Ramos (cell line): ENCODE results near the gene NFX1.
"Not testable (repeated sequence)": the region's sequence is repeated elsewhere in the genome, so short reads cannot be mapped to it uniquely, and the experiment has no call there.

Source experiments
- in situ Hi-C: fragments of 300-500 bp; cut with MboI; formaldehyde crosslinking; loops from one replicate; pipeline ENCODE4 v1.14.3; 2022; ENCODE audit warnings: low sequenced_read_pairs; ENCODE audit not compliant: unreplicated experiment

NFX1 gene

GRCh38 chr9:33300546-33300945 is 10.2 kb downstream of the NFX1 start:
- in situ Hi-C loops, result loop anchor here (10.0 kb wide), 1 partner anchor 164 kb away; no protein-coding TSS in a partner anchor

GRCh38 chr9:33304362-33304761 is 14.0 kb downstream of the NFX1 start:
- in situ Hi-C loops, result loop anchor here (10.0 kb wide), 1 partner anchor 160 kb away; no protein-coding TSS in a partner anchor

- in situ Hi-C loops, result loop anchor here (10.0 kb wide), 1 partner anchor 159 kb away; no protein-coding TSS in a partner anchor
These were observed 15.7 kb downstream of the NFX1 start for GRCh38 chr9:33306037-33306436.

- in situ Hi-C loops, result loop anchor here (10.0 kb wide), 1 partner anchor 158 kb away; no protein-coding TSS in a partner anchor
These were observed 16.8 kb downstream of the NFX1 start for GRCh38 chr9:33307067-33307466.

GRCh38 chr9:33309903-33310302 is 19.6 kb downstream of the NFX1 start:
- in situ Hi-C loops, result loop anchor here (10.0 kb wide), 1 partner anchor 155 kb away; no protein-coding TSS in a partner anchor

GRCh38 chr9:33310748-33311147 is 20.4 kb downstream of the NFX1 start:
- in situ Hi-C loops, result no loop called here

GRCh38 chr9:33311953-33312352 is 21.6 kb downstream of the NFX1 start:
- in situ Hi-C loops, result no loop called here

GRCh38 chr9:33315371-33315770 is 25.1 kb downstream of the NFX1 start:
- in situ Hi-C loops, result no loop called here

- in situ Hi-C loops, result not testable (repeated sequence)
These were observed 26.8 kb downstream of the NFX1 start for GRCh38 chr9:33317136-33317535.

- in situ Hi-C loops, result no loop called here
These were observed 27.9 kb downstream of the NFX1 start for GRCh38 chr9:33318225-33318624.

- in situ Hi-C loops, result no loop called here
These were observed 28.5 kb downstream of the NFX1 start for GRCh38 chr9:33318781-33319180.

GRCh38 chr9:33320230-33320567 is 29.9 kb downstream of the NFX1 start:
- in situ Hi-C loops, result no loop called here

GRCh38 chr9:33320568-33321261 is 30.4 kb downstream of the NFX1 start:
- in situ Hi-C loops, result no loop called here

GRCh38 chr9:33329117-33329563 is 38.8 kb downstream of the NFX1 start:
- in situ Hi-C loops, result no loop called here

- in situ Hi-C loops, result no loop called here
These were observed 39.7 kb downstream of the NFX1 start for GRCh38 chr9:33329979-33330378.

- in situ Hi-C loops, result no loop called here
These were observed 41.1 kb downstream of the NFX1 start for GRCh38 chr9:33331377-33331891.

GRCh38 chr9:33332011-33332410 is 41.7 kb downstream of the NFX1 start:
- in situ Hi-C loops, result no loop called here

- in situ Hi-C loops, result not testable (repeated sequence)
These were observed 42.6 kb downstream of the NFX1 start for GRCh38 chr9:33332956-33333355.

- in situ Hi-C loops, result no loop called here
These were observed 49.9 kb downstream of the NFX1 start for GRCh38 chr9:33340186-33340585.

- in situ Hi-C loops, result no loop called here
These were observed 50.9 kb downstream of the NFX1 start for GRCh38 chr9:33341182-33341581.

- in situ Hi-C loops, result no loop called here
These were observed 53.8 kb downstream of the NFX1 start for GRCh38 chr9:33344145-33344544.

GRCh38 chr9:33346564-33346963 is 56.2 kb downstream of the NFX1 start:
- in situ Hi-C loops, result no loop called here
